GM13976 (cell line): ENCODE results near the gene CD1D.
"Not testable (repeated sequence)": the region's sequence is repeated elsewhere in the genome, so short reads cannot be mapped to it uniquely, and the experiment has no call there.

Source experiments
- DNase-seq: peaks from one replicate; pipeline ENCODE4 v3.0.0; 2012; ENCODE audit warnings: low spot score
- CTCF ChIP-seq: IDR thresholded peaks from 2 replicates; pipeline ENCODE4 v1.5.1; 2012; ENCODE audit warnings: borderline replicate concordance, mild to moderate bottlenecking; ENCODE audit not compliant: insufficient read depth; ENCODE audit errors: extremely low read depth, missing control alignments, control extremely low read depth
- in situ Hi-C: fragments of 300-500 bp; cut with MboI; formaldehyde crosslinking; loops from one replicate; pipeline ENCODE4 v1.12.0; 2022; ENCODE audit warnings: low sequenced_read_pairs, mixed read lengths, inconsistent platforms; ENCODE audit not compliant: unreplicated experiment

CD1D gene

GRCh38 chr1:158199849-158200248 lies 19.2 kb downstream of the CD1D start:
- in situ Hi-C loops = no loop called here
- TF ChIP-seq CTCF = no peak
- DNase-seq = no peak

GRCh38 chr1:158200527-158200926 lies 19.8 kb downstream of the CD1D start:
- no peak for TF ChIP-seq CTCF
- no peak for DNase-seq
- in situ Hi-C loops = no loop called here

GRCh38 chr1:158203693-158204457 lies 23.2 kb downstream of the CD1D start:
- TF ChIP-seq CTCF = peak; percentile 52
- peak; percentile 44 for DNase-seq
- in situ Hi-C loops = no loop called here

GRCh38 chr1:158204458-158204827 lies 23.7 kb downstream of the CD1D start:
- no peak for TF ChIP-seq CTCF

GRCh38 chr1:158208586-158209116 lies 28.0 kb downstream of the CD1D start:
- TF ChIP-seq CTCF = no peak
- DNase-seq = no peak
- in situ Hi-C loops = no loop called here

More at GRCh38 chr1:158204458-158204827, 23.7 kb downstream of the CD1D start:
- in situ Hi-C loops = no loop called here
- no peak for DNase-seq

GRCh38 chr1:158212320-158212719 lies 31.6 kb downstream of the CD1D start:
- no peak for TF ChIP-seq CTCF
- no peak for DNase-seq
- in situ Hi-C loops = no loop called here

GRCh38 chr1:158223445-158223844 lies 42.8 kb downstream of the CD1D start:
- DNase-seq, in situ Hi-C loops: not testable (repeated sequence)
